ENCODE data around the gene NBAS.
"Not testable (repeated sequence)": the region's sequence is repeated elsewhere in the genome, so short reads cannot be mapped to it uniquely, and the experiment has no call there.

GRCh38 chr2:15404511-15404910 lies 156.6 kb downstream of the NBAS start:
- not testable (repeated sequence) for TF ChIP-seq POLR2A (IDR thresholded peaks at IDR 0.05; ENCODE audit: low read depth, low read length); POLR2AphosphoS5 (IDR thresholded peaks at IDR 0.05; ENCODE audit: low read depth, low read length); TAF1 (IDR thresholded peaks at IDR 0.05; ENCODE audit: borderline replicate concordance, low read depth, low read length)

Data from GM12892 (cell line).